Measurements from ENCODE around the gene TCOF1.

GRCh38 chr5:150410524-150411244 is 53.2 kb downstream of the TCOF1 start:
- TF ChIP-seq CTCF (IDR thresholded peaks at IDR 0.05) (no peak), POLR2A (IDR thresholded peaks at IDR 0.05) (no peak)
